Activated naive CD8-positive, alpha-beta T cell treated with anti-CD3 and anti-CD28 coated beads, Interleukin-2, amount 50 U/mL, for 24 hours (primary cell): Measurements from ENCODE around the gene POLR1A.
A peak's percentile ranks its signal among the peaks of the same experiment; 100 is the strongest.

Experiments used
- ATAC-seq: fragments of 150-1000 bp; cut with Tn5 transposase; one replicate; pipeline ENCODE4 v1.10.0; 2021
- DNase-seq: peaks from one replicate; pipeline ENCODE4 v3.0.0; 2021
- H3K27ac Mint-ChIP-seq: one replicate; pipeline ENCODE4 v1.8.0; 2021; ENCODE audit warnings: mild to moderate bottlenecking, mixed read lengths
- H3K27me3 Mint-ChIP-seq: one replicate; pipeline ENCODE4 v1.8.0; 2021; ENCODE audit warnings: mixed read lengths
- H3K36me3 Mint-ChIP-seq: one replicate; pipeline ENCODE4 v1.8.0; 2021; ENCODE audit warnings: low read depth, mixed read lengths
- H3K4me1 Mint-ChIP-seq: one replicate; pipeline ENCODE4 v1.8.0; 2021; ENCODE audit warnings: mixed read lengths
- H3K4me3 Mint-ChIP-seq: one replicate; pipeline ENCODE4 v1.8.0; 2021; ENCODE audit warnings: mild to moderate bottlenecking, moderate library complexity, mixed read lengths
- H3K9me3 Mint-ChIP-seq: one replicate; pipeline ENCODE4 v1.8.0; 2021; ENCODE audit warnings: mixed read lengths

The POLR1A gene

DNA sequence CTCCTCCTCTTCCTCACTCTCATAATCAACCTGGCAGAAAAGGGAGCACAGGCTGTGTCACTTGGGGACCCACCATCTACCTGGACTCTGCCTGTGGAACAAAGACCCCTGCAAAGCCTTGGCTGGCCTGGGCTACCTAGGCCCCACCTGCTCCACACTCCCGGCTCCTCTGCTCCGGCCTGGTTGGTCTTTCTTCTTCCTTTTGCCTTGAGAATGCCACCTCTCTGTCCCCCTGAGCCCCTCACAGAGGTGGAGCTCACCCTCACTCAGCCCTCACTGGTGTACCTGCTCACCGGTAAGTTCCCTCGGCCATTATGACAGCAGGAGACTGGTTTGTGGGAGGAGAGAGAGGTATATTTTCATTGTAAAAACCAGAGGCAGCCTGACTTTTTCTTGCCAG, 74.1 kb downstream of the POLR1A start:
- H3K9me3 Mint-ChIP-seq: no peaks in the 10 kb centered on the region
- ATAC-seq (no peak), DNase-seq (no peak)
- H3K4me1 Mint-ChIP-seq: peaks cover 30% of the 10 kb centered on the region
- peaks cover 62% of the 10 kb centered on the region for H3K36me3 Mint-ChIP-seq
- no peak overlapping the region for H3K27ac Mint-ChIP-seq
- no peak overlapping the region for H3K4me3 Mint-ChIP-seq
- no peaks in the 10 kb centered on the region for H3K27me3 Mint-ChIP-seq

DNA sequence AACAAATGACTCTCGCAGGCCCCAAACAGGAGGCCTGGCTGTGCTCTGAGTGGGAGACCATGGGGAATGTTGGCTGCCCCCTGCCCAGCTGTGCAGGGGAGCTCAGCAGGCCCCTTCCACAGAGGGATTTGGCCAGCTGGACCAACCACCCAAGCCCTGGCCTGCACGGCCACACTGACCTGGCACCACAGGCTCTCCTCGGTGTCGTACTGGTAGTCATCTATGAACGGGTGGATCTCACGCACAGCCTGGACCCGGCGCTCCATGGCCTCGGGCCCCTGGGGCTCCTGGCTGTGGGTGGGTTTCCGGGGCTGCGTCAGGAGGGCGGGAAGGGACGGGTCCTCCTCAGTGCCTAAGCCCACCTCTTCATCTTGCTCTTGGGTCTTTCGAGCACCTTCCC, 74.5 kb downstream of the POLR1A start:
- Mint-ChIP-seq H3K36me3 (peaks cover 59% of the 10 kb centered on the region), H3K27ac (no peak overlapping the region), H3K9me3 (no peaks in the 10 kb centered on the region)

DNA sequence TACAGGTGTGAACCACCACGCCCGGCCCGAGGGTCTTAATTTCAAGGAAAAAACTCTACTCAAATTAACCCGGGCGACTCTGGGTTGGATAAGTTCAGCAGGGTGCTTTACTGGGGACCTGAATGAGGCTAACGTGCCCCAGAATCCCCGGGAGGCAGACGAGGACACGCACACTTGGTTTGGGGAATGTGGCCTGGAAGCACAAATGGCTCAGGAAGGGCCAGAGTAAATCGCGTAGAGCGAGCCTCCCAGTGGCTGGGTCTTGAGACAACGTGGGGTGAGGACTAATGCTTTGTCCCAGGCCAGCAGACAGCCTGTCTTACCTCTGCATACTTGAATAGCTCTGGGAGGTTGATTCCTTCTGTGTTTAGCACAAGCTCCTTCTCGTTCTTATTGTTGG, 75.8 kb downstream of the POLR1A start:
- ATAC-seq (no peak), DNase-seq (no peak)
- Mint-ChIP-seq H3K9me3 (no peaks in the 10 kb centered on the region), H3K27me3 (no peaks in the 10 kb centered on the region), H3K4me3 (no peak overlapping the region), H3K4me1 (peaks cover 14% of the 10 kb centered on the region), H3K36me3 (peaks cover 59% of the 10 kb centered on the region), H3K27ac (no peak overlapping the region)

More for the DNA sequence above, 74.5 kb downstream of the POLR1A start:
- DNase-seq (no peak), ATAC-seq (no peak)
- H3K4me3 Mint-ChIP-seq: no peak overlapping the region
- peaks cover 25% of the 10 kb centered on the region for H3K4me1 Mint-ChIP-seq
- no peaks in the 10 kb centered on the region for H3K27me3 Mint-ChIP-seq

DNA sequence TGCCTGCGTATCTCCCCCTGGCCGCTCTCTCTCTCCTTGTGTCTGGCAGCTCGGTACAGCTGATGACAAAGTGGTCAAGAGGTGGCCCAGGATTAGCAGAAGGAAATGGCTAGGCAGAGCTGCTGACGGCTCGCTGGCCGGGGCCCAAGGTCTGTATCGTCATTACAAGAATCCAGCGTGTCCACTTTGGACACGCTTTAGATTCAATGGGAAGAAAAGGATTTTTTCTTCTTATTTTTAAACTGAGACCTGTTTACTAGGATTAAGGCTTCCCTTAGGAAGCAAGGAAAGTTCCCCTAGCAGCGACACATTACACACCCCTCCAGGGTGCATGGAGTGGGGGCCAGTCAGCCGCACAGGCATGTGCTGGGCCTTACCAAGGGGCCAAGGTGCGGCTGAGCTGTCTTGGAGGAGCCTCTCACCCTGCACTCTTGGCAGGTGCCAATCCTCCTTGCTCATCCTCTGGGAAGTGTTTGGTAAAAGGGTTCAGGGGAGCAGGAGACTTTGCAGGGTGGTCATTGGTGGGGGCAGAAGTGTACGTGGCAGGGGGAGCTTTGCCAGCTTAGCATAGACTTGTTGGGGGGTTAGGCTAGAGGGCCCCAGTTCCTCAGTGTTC, 76.8 kb downstream of the POLR1A start:
- no peak for DNase-seq
- Mint-ChIP-seq H3K27me3 (no peaks in the 10 kb centered on the region), H3K36me3 (peaks cover 57% of the 10 kb centered on the region), H3K4me1 (peaks cover 4% of the 10 kb centered on the region), H3K9me3 (no peaks in the 10 kb centered on the region), H3K4me3 (no peak overlapping the region), H3K27ac (no peak overlapping the region)
- no peak for ATAC-seq

DNA sequence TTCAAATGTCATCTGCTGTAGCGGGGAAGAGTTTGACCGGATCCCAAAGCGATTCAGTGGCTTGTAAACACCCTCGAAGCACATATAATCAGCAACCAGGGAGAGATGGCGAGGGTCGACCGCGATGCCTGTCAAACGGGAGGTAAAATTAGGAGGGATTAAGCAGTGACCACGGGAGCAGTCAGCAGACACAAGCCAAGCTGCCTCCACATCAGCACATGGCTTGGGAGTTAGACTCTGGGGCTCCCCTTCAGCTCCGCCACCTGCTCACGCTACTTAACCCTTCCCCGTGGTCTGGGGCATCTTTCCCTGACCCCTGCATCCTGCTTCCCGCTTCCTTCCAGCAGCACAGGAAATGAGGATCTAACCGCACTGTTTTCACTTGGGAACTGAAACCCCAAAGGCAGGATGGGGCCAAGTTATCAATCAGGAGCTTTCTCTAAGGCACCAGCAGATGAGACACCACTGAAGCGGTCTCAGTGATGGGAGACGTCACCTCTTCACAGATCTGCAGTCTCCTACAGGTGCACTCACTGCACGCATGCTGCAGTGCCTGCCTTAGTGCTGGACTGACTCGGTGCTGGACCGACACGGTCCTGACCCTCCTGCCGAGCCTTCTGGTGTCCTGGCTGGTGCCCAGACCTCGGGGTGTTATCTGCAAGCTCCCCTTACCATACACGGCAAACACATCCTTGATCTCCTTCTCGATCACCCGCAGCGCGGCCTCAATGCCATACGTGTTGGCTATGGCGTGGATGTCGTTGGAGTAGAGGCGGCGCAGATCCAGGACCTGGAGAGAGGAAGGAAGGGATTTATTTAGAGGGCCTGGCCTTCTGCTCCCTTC, 77.5 kb downstream of the POLR1A start:
- Mint-ChIP-seq H3K27ac (no peak overlapping the region), H3K4me1 (peaks cover 4% of the 10 kb centered on the region), H3K9me3 (no peaks in the 10 kb centered on the region), H3K27me3 (no peaks in the 10 kb centered on the region), H3K36me3 (peaks cover 56% of the 10 kb centered on the region), H3K4me3 (no peak overlapping the region)
- ATAC-seq: no peak
- no peak for DNase-seq

DNA sequence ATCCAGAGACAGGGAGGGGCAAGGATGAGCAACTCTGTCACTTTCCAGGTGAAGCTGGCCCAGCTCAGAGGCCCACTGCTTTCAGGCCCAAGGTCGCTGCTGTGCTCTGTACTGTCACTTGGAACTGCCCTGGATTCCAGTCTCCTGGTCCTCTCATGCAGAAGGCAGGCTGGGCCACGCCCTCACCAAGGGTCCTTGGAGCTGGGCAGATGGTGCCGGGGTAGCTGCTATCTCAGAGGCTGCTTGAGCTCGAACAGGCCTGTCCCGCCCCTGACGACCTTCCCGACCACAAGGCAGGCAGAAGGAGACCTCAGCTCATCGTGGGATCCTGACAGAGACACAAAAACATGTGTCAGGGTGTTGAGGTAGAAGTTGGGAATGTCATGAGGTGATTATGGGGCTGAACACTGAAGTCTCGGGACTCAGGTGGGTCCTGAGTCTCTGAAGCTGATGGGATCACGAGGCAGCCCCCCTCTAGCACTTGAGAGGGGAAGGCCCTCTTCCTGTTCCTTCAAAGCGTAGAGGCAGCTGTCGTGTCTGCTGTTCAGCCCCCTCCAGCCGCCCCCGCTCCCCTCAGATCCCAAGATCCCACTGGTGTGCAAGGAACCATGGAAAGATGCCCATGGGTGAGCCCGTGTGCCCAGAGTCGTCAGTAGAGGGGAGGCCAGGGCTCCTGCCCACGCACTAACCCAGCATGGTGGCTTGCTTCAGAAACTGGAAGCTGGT, 78.3 kb downstream of the POLR1A start:
- ATAC-seq: no peak
- H3K27ac Mint-ChIP-seq: no peak overlapping the region

DNA sequence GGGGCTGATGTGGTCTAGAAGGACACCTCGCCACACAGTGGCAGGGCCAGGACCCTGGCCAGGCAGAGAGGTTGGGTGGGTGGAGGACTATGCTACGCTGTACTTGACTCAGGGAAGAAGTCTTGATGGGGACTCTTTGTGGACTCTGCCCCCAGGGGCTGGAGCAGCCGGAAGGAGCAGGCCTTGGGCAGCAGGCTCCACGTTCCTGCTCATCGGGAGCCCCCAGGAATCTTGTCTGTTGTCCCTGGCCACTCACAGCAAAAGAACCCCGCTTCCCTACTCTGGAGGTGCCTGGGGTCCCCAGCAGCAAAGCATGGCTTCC, 79.0 kb downstream of the POLR1A start:
- DNase-seq (no peak), ATAC-seq (no peak)
- Mint-ChIP-seq H3K36me3 (peaks cover 47% of the 10 kb centered on the region), H3K4me3 (no peak overlapping the region), H3K9me3 (no peaks in the 10 kb centered on the region), H3K4me1 (peaks cover 8% of the 10 kb centered on the region), H3K27me3 (no peaks in the 10 kb centered on the region), H3K27ac (no peak overlapping the region)

More for the DNA sequence above, 78.3 kb downstream of the POLR1A start:
- peaks cover 50% of the 10 kb centered on the region for H3K36me3 Mint-ChIP-seq
- H3K9me3 Mint-ChIP-seq: no peaks in the 10 kb centered on the region
- no peak overlapping the region for H3K4me3 Mint-ChIP-seq
- DNase-seq: no peak
- H3K4me1 Mint-ChIP-seq: peaks cover 8% of the 10 kb centered on the region
- no peaks in the 10 kb centered on the region for H3K27me3 Mint-ChIP-seq

DNA sequence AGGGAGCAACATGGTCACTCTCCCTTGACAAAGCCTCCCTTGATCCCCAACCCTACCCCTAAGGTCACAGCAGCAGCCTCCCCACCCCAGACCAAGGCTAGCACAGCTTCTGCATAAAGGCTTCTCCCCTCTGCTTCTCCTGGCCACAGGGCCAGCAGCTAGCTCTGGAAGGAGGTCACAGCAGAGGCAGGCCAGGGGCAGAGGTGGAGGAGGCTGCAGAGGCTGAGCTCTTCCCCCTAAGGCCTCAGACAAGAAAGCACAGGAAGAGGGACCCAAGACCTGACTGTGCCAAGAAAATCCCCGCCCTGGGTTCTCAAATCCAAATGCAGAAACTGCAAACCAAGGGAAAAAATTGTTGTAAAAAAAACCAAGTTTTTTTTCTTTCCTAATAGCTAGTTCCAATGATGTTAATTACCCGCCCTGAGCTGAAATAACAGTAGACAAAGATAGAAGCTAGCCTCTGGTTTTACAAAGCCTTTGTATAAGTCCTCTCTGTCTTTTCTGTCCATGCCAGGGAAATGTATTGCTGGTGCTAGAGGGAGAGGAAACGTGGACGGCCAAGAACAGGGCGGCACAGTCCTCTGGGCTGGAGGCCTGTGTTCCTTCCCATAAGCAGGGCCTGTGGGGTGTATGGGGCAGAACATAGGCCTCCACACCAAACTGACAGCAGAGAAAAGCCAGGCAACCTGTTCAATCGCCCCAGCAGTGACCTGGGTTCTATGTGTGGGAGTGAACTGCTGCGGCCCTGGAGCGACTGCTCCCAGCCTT, 79.5 kb downstream of the POLR1A start:
- DNase-seq (no peak), ATAC-seq (no peak)
- Mint-ChIP-seq H3K36me3 (peaks cover 43% of the 10 kb centered on the region), H3K27me3 (no peaks in the 10 kb centered on the region), H3K27ac (no peak overlapping the region), H3K9me3 (no peaks in the 10 kb centered on the region), H3K4me3 (no peak overlapping the region), H3K4me1 (peaks cover 8% of the 10 kb centered on the region)

DNA sequence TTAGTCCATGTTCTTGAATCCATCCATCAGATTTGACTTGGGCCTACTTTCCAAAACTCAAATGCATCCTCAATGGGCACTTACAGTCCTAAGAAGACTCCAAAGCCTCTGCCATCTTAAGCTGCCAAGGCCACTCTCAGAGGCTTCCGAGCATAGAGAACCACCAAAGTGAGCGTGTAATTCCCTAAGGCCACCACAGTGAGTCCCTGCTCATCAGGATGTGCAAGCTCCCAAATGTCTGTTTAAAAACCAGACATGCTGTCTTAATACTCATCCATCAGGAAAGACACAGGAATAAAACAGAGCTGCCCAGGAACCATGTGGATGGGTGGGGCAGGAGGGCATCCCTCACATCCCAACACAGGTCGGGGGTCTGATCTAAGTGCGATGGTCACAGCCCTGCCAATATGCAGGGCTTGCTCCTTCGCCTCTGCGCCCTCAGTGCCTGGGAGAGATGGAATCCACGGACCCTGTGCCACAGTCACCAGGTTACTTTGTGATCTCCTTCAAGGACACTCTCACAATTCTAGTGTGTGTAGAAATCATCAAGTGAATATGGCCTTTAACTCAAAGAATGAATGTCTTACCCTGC, 80.4 kb downstream of the POLR1A start:
- peaks cover 38% of the 10 kb centered on the region for H3K36me3 Mint-ChIP-seq
- H3K27me3 Mint-ChIP-seq: no peaks in the 10 kb centered on the region
- ATAC-seq (no peak), DNase-seq (no peak)
- no peak overlapping the region for H3K4me3 Mint-ChIP-seq
- peaks cover 8% of the 10 kb centered on the region for H3K4me1 Mint-ChIP-seq
- no peak overlapping the region for H3K27ac Mint-ChIP-seq
- no peaks in the 10 kb centered on the region for H3K9me3 Mint-ChIP-seq

DNA sequence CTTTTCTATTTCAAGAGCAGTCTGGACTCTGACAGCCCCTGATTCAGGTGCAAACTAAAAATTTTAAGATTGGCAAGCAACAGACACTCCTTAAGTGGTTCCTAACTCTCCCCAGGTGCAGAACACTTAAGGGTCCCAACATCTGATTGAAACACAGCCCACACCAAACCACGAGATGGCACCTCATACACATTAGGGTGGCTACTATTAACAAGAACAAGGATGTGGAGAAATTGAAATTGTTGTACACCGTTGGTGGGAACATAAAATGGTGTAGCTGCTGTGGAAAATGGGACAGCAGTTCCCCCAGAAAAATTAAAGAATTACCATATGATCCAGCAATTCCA, 82.3 kb downstream of the POLR1A start:
- ATAC-seq: no peak
- Mint-ChIP-seq H3K4me3 (no peak overlapping the region), H3K27ac (peak overlapping the region; percentile 2)

DNA sequence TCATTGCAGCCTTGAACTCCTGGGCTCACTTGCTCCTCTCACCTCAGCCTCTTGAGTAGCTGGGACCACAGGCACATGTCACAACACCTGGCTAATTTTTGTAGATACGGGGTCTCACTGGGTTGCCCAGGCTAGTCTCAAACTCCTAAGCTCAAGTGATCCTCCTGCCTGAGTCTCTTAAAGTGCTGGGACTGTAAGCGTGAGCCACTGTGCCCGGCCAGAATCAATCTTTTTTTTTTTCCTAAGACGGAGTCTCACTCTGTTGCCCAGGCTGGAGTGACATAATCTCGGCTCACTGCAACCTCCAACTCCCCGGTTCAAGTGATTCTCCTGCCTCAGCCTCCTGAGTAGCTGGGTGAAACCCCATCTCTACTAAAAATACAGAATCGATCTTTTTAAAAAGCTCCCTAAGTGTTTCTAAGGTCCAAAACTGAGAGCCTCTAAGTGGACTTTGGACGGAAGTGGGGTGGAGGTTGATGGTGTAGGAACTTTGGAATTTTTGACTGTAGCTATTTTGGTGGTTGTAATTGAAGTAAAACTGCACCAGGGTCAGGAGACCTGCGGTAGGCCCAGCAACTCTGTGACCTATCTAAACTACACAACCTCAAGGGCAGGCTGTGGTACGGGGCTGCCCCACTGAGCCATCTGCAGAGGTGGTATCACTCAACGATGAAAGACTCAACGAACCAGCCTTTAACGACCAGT, 82.9 kb downstream of the POLR1A start:
- Mint-ChIP-seq H3K9me3 (no peaks in the 10 kb centered on the region), H3K4me1 (peaks cover 8% of the 10 kb centered on the region), H3K36me3 (peaks cover 27% of the 10 kb centered on the region), H3K4me3 (no peak overlapping the region), H3K27ac (peak overlapping the region; percentile 2), H3K27me3 (no peaks in the 10 kb centered on the region)
- ATAC-seq (peak; percentile 66), DNase-seq (no peak)

More for the DNA sequence above, 82.3 kb downstream of the POLR1A start:
- H3K27me3 Mint-ChIP-seq: no peaks in the 10 kb centered on the region
- H3K9me3 Mint-ChIP-seq: no peaks in the 10 kb centered on the region
- peaks cover 8% of the 10 kb centered on the region for H3K4me1 Mint-ChIP-seq
- no peak for DNase-seq
- H3K36me3 Mint-ChIP-seq: peaks cover 27% of the 10 kb centered on the region

DNA sequence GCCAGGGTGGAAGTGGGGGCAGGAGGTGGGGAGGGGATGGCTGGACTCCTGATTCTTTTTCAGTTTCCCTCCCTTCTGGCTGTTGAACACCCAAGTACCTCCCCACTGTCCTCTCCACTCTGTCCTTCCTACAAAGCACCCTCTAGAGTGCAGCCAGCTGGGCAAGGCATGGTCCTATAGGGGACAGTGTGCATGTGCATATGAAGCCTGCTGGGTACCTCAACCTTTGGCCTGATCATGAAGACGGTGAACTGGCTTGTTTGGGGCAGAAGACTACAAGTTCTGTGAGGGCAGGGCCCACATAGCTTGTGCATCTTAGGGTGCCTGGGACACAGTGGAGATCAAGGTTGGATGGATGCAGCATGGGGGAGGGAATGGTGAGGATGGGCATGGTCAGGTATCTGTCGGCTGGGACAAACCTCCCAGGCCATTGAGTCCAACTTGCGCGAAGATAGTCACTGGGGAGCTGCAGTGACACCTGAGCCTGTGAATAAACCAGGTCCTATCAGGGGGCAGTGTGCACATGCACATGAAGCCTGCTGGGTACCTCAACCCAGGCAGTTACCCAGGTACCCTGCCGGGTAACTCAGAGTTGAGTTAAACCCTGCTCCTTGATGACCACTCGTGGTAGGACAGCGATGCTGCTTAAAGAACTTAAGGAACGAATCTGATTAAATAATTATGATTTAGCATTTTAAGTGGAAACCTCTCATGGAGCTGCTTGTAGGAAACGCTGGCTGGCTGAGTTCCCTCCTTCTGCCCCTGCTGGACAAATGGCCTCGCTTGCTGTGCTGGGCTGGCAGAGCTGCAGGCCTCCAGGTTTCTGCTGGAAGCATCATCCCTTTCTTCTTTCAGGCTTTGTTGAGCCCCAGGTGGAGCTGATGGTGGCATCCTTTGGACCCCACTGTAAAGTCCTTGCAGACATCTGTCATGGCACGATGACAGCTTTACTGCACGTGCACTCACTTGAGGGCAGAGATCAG, 84.0 kb downstream of the POLR1A start:
- no peaks in the 10 kb centered on the region for H3K27me3 Mint-ChIP-seq
- no peak overlapping the region for H3K27ac Mint-ChIP-seq
- peaks cover 17% of the 10 kb centered on the region for H3K4me1 Mint-ChIP-seq
- ATAC-seq (no peak), DNase-seq (no peak)
- no peaks in the 10 kb centered on the region for H3K9me3 Mint-ChIP-seq
- H3K4me3 Mint-ChIP-seq: no peak overlapping the region
- peaks cover 17% of the 10 kb centered on the region for H3K36me3 Mint-ChIP-seq

DNA sequence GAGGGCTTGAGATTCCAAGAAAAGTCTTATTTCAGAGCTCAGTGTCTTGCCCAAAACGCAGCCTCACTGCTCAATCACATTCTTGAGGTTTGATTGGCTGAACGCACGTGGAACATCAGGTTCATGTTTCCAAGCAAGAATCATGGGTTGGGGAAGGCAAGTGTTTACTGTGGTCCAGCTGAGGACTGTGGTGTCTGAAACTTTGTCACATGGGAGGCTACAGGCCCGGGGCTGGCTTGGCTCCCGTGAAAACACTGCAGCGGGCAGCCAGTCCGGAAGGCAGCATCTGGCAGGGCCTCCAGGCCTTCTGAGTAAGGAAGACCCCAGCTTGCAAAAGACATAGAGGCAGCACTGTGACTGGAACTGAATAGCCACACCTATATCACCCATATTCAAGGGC, 84.7 kb downstream of the POLR1A start:
- H3K9me3 Mint-ChIP-seq: no peaks in the 10 kb centered on the region
- H3K36me3 Mint-ChIP-seq: peaks cover 15% of the 10 kb centered on the region
- H3K27me3 Mint-ChIP-seq: no peaks in the 10 kb centered on the region
- H3K4me1 Mint-ChIP-seq: peaks cover 19% of the 10 kb centered on the region
- no peak overlapping the region for H3K27ac Mint-ChIP-seq
- no peak overlapping the region for H3K4me3 Mint-ChIP-seq
- ATAC-seq (no peak), DNase-seq (no peak)
